Left ventricle myocardium superior (tissue), 1 donor: ENCODE measurements around the gene IL17B. TPM values are rescaled to one million over a fixed set of nuclear protein-coding genes. Genes with fewer than 3 reads are reported as not detected.
A peak's percentile ranks its signal among the peaks of the same experiment; 100 is the strongest.

Experiments
- ATAC-seq: fragments of 200-7000 bp; cut with Tn5 transposase; one replicate; pipeline ENCODE4 v1.9.1; 2020; ENCODE audit warnings: mild to moderate bottlenecking, moderate library complexity
- DNase-seq: peaks from one replicate; pipeline ENCODE4 v3.0.0-alpha.2; 2020
- intact Hi-C: fragments of 100-400 bp; cut with micrococcal nuclease; formaldehyde crosslinking; loops from one replicate; pipeline ENCODE4 v1.11.0; 2022
- long read RNA-seq: library from polyadenylated mRNA; unstranded; transcript quantifications from one replicate; pipeline ENCODE4 v2.0.0, GENCODE V29; 2021
- total RNA-seq: library from RNA; stranded (reverse); fragmentation: NEBNext Ultra II Directional; extraction: Animal tissue kit (Norgen Biotek cat#: 25700); gene quantifications from one replicate; pipeline ENCODE4 v1.2.1, GENCODE V29; 2021
- donor health status: DM: no; HTN: yes; CAD: no; lungs with severe emphysema.

The IL17B gene, protein sequence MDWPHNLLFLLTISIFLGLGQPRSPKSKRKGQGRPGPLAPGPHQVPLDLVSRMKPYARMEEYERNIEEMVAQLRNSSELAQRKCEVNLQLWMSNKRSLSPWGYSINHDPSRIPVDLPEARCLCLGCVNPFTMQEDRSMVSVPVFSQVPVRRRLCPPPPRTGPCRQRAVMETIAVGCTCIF
- not detected for total RNA-seq
- long read RNA-seq = 0 reads

- no peak for ATAC-seq
- intact Hi-C loops = no loop called here
- no peak for DNase-seq
Observed at GRCh38 chr5:149379177-149379761, at the start of gene IL17B. Gene IL17B, minus strand, starts transcription at chr5:149379292. Its CDS starts 67 bp downstream, at chr5:149379225.

DNA sequence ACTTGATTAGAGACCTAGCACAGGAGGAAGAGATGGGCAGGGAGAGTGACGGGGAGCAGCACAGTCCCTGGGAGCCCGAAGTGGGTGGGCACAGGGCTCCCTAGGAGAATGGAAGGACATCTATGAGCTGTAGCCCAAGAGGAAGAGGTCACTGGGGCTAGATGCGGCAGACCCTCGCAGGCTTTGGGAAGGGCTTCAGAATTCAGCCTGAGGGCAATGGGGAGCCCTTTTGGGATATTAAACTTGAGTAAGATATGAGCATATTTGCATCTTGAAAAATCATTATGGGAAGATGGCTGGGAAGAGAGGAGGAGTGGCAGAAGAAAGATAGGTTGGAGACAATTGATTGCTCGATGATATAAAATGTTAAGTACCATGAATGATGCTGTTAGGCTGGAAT is 48.9 kb upstream of the IL17B start:
- intact Hi-C loops = no loop called here
- ATAC-seq (no peak), DNase-seq (no peak)

- DNase-seq (no peak), ATAC-seq (no peak)
- intact Hi-C loops = no loop called here
Observed at GRCh38 chr5:149427374-149427773, 48.3 kb upstream of the IL17B start.

- ATAC-seq = no peak
- intact Hi-C loops = no loop called here
- no peak for DNase-seq
Observed at GRCh38 chr5:149426931-149427330, 47.8 kb upstream of the IL17B start.

DNA sequence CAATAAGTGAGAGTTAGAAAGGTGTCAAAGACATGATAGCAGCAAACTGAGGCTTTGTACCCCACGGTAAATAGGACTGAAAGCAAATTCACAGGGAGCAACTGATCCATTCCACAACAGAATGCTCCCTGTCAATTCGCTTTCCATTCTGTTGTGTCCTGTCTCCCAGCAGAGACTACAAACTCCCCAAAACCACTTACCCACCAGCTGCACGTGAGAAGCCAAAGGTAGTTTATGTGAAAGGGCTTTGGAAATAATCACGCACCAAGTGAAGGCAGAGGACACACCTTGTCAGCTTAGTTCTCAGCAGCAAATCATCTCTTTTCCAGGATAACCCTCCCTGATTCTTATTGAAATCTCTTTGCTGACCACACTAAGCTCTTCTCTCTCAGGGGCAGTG is 46.6 kb upstream of the IL17B start:
- DNase-seq (no peak), ATAC-seq (no peak)
- intact Hi-C loops = no loop called here

GRCh38 chr5:149424371-149425315 is 45.6 kb upstream of the IL17B start:
- ATAC-seq = peak; percentile 54
- no peak for DNase-seq
- intact Hi-C loops = no loop called here

- intact Hi-C loops = no loop called here
- peak; percentile 73 for DNase-seq
- ATAC-seq = peak; percentile 70
Observed at GRCh38 chr5:149423794-149424268, 44.7 kb upstream of the IL17B start.

DNA sequence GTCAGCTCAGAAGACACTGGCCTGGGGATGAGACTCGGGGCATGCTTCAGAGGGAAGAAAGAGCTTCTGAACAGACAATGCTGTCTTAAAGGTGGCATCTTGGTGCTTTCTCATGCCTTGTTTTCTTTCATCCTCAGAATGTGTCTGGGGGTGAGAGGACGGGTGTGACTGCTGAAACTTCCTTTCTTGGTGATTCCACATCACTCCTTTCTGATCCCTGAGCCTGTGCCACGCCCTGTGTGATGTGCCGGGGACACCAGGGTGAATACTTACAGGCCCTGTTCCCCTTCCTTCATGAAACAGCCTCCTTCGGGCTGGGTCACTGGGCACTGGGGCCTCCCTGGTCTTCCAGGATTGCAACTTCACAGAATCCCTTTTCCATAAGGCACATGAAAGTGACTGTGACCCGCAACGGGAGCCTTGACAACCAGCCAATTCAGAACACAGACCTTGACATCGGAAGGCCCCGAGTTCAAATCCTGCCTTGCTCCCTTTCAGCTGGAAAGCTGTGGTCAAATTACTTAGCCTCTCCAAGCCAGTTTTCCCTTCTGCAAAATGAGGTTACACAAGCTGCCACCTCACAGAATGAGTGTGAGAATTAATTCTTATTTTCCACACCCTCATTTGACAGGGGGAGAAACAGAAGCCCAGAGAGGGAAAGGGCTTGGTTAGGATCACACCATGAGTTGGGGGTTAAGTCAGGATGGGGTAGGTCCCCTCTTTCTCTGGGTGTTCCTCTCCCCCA is 44.1 kb upstream of the IL17B start:
- intact Hi-C loops = no loop called here
- ATAC-seq (peak; percentile 0), DNase-seq (no peak)

DNA sequence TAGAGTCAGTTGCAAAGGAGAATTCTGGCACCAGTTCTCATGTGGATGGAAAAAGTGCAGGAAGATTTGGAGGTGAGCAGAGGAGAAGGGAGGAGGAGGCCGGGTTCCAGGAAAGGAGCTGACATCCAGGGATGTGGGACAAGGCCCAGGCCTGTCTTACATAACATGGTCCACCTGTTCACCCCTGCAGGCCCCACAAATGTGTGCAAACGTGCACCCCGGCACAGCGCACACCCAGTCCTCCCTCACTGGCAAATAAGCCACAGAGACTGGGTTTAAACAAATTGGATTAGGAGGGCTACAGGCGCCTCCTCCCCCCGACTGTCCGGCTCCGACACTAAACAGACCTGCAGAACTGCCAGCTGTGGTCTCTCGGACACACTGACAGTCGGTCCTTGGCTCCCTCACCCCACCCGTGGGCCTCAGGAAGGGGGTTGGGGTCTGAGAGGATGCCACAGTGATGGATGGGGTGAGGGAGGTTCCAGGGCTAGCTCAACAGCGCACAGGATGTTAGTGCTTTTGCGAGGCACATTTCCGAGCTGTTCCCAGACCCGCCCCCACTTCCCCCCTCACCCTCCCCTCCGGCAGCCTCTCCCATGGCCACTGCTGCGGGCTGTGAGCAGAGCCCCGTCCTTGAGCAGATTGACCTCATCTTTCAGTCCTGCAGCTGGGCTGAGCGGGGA is 43.4 kb upstream of the IL17B start:
- intact Hi-C loops = no loop called here
- peak; percentile 85 for DNase-seq
- ATAC-seq = peak; percentile 72

DNA sequence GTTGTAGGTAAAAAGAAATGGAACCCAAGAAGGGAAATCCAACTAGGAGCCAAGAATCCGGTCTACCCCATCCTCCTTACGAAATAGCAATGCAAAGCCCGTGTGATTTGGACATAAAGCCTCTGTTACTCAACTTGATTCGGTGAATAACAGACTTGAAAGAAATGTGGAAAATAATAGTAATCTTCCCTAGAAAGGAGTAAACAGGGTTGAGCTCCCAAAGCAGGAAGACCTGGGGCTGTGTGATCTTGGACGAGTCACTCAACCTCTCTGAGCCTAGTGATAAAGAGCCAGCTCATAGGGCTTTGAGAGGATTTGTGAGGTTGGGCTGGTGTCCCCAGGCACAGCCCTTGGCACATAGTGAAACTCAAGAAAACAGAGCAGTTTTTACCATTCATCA is 42.7 kb upstream of the IL17B start:
- intact Hi-C loops = no loop called here
- DNase-seq (no peak), ATAC-seq (no peak)

- ATAC-seq = no peak
- intact Hi-C loops = no loop called here
- DNase-seq = no peak
Observed at GRCh38 chr5:149421372-149421685, 42.2 kb upstream of the IL17B start.

DNA sequence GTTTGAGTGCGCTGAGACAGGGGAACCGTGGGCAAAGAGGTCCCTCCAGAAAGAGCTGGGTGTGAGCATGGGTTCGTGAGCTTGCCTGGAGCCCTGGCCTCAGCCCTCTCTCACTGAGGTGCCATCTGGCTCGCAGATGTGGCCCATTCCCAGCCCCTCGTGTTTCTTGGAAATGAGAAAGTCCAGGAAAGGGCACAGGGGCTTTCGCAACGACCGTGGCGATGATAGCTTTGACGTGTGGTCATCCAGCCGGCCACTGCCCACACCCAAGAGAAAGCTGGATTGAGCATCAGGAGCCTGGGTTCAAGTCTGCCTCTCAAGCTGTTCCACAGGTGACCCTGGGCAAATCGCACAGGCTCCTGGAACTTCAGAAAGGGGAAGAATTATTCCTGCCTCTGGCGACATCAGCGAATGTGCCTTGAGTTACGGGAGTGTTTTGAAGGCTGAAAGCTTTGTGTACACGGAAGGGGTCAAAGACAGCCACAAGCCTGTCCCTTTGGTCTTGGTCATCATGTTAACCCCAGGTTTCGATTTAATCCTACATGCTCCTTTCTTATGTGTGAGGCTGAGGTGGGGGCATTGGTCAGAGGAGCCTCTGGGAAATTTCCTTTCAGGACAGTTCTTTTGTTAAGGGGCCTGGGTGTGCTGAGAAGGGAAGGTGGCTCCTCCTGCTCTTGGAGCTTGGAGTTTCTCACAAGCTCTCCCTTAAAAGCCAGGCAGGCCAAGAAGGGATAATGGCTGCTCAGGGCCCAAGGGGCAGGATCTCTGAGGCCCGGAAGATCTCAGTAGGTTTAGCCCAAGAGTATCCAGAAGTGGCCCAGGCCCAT is 41.7 kb upstream of the IL17B start:
- no peak for ATAC-seq
- no peak for DNase-seq
- intact Hi-C loops = no loop called here

GRCh38 chr5:149419859-149420544 is 40.9 kb upstream of the IL17B start:
- ATAC-seq (peak; percentile 31), DNase-seq (peak; percentile 71)
- intact Hi-C loops = no loop called here

DNA sequence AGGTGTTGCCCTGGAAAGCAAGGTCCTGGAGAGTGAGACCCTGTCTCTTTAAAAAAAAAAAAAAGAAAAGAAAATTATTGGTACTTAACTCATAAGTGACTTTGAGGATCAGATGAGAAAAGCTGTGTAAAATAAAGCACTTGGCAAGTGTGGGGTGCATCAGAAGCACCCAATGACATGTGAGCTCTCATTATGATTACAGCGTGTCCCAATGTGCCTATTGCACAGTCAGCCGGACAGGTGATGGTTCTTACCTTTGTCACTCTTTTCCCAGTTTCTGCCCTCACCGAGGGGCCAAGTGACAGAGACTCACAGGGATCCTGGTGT is 40.4 kb upstream of the IL17B start:
- no peak for DNase-seq
- intact Hi-C loops = no loop called here
- ATAC-seq = no peak

DNA sequence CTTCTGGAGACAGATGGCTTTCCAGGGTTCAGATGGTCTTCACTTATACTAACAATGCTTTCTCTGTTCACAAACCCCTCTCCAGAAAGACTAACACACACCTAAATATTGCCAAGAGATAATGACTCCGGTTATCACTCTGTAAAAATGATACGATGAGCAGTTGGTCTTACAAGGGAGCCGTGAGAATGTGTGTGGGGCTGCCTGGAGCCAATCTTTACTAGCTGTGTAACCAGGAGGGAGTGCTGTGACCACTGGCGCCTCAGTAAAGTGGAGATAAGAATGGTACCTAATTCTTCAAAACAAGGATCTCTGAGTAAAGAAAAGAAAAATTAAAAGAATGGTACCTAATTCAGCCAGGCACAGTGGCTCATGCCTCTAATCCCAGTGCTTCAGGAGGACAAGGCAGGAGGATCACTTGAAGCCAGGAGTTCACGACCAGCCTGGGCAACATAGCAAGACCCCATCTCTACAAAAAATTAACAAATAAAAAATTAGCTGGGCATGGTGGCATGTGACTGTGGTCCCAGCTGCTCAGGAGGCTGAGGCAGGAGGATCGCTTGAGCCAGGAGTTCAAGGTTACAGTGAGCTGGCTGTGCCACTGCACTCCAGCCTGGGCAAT is 39.9 kb upstream of the IL17B start:
- DNase-seq (no peak), ATAC-seq (no peak)
- intact Hi-C loops = no loop called here

GRCh38 chr5:149417711-149418368 is 38.7 kb upstream of the IL17B start:
- intact Hi-C loops = no loop called here
- DNase-seq = no peak

More at GRCh38 chr5:149417711-149418368, 38.7 kb upstream of the IL17B start:
- no peak for ATAC-seq
